Fibroblast of skin of left quadriceps (primary cell): ENCODE measurements around the gene UPK1B.
"Not testable (repeated sequence)": the region's sequence is repeated elsewhere in the genome, so short reads cannot be mapped to it uniquely, and the experiment has no call there.

ENCODE experiments used
- DNase-seq, 2 experiments: peaks; one replicate each; pipeline ENCODE4 v3.0.0-alpha.2; 2013; ENCODE audit warnings: low read depth in 2 of 2

UPK1B gene

DNA sequence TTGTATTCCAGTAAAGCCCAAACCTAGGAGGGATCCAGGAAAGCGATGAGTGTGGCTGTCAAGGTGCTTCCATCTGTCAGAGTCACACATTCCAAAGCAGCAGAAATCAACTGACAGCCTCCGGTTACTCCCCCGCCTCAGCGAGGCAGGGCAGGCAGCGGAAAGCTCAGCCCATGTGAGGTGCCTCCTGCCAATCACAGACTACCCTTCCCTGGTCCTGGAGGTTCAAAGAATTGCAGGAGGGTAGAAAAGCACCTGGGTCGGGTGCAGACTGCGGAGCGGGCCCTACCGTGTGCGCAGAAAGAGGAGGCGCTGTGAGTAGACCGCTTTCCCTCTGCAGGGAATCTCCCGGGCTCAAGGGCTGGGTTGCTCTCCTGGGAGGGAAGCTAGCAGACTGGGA, at the start of gene UPK1B:
UPK1B (plus strand) TSS at position 274 of the 400 bp plus-strand sequence. CDS start 13,144 bp downstream, outside the sequence.
- no peak for DNase-seq

- DNase-seq, result no peak
Measured at GRCh38 chr3:119125342-119125741, 48.1 kb upstream of the UPK1B start.

DNA sequence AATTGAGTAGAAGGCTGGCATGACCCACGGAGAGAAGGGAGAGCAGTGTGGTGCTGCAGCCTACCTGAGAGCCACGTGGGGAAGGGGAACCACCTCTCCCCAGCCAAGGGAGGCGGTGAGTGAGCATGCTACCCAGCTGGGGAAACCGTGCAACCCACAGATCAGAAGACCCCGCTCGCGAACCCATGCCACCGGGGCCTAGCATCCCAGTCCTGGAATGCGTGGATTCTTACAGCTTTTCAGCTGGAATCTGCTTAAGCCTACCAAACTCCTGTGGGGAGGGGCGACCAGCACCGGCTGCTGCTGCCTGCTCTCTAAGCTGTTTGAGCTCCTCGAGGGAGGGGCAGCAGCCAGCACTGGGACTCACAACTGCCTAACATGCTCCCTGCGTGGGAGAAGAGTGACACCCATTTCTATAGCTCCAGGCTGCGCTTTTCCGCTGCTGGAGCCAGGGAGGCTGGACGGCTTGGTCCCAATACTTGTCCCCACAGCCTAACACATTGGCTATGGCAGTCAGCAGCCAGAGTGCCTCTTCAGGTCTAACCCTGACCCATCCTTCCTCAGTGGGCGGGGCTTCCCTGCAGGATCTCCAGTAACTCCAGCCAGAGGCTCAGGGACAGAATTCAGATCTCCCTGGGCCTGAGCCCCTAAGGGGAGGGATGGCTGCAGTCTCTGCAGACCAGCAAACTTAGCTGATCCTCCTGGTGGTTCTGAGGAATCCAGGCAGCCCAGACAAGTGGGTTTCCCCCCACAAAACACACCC, 47.5 kb upstream of the UPK1B start:
- no peak for DNase-seq

GRCh38 chr3:119130291-119130690, 43.1 kb upstream of the UPK1B start:
- not testable (repeated sequence) for DNase-seq

GRCh38 chr3:119132291-119132690, 41.1 kb upstream of the UPK1B start:
- not testable (repeated sequence) for DNase-seq

GRCh38 chr3:119139360-119139759, 34.0 kb upstream of the UPK1B start:
- not testable (repeated sequence) for DNase-seq

DNA sequence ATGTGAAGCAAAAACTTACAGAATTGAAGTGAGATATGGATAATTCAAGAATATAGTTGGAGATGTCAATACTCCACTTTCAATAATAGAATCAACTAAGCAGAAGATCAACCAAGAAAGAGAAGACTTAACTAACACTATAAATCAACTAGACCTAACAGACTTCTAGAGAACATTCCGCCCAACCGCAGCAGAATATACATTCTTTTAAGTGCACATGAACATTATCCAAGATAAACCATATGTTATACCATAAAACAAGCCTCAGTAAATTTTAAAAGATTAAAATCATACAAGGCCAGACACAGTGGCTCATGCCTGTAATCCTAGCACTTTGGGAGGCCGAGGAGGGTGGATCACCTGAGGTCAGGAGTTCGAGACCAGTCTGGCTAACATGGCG, 32.9 kb upstream of the UPK1B start:
- DNase-seq, result peak; percentile 8

- DNase-seq, result no peak
Measured at GRCh38 chr3:119145128-119145499, 28.3 kb upstream of the UPK1B start.

DNA sequence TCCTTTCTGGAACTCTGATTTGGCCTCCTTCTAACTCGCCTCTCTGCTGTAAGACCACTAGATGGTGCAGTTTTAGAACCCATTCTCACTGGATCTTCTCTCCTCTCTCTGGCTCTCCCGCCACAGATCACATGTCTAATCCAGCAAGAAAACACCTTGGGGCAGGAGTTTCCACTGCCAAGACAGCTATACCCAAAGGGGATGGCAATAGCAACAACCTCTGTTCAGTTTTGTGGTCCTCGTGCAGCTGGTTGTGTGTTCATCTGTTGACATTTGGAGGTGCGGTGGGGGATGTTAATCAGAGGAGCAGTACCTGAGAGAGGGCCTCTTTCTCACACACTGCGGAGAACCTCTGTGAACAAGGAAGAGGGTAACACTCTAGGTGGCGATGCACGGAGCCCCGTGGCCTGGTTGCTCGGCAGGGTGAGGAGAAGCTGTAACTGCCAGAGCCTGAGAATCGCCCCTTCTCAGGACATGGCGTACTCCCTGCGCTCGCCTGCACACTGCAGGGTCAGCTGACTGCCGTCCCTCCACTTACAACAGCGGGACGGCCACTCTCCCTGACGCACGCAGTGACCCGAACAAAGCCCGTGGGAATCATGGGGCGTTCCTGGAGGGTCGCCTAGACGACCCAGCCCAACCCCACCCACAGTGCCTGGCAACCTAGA, 27.8 kb upstream of the UPK1B start, which contains the start of gene TEX55:
TEX55 (plus strand) TSS at position 666 of the 668 bp plus-strand sequence. CDS start 25 bp downstream, outside the sequence.
- DNase-seq, result peak; percentile 24 to 32

GRCh38 chr3:119146578-119147375, 26.6 kb upstream of the UPK1B start:
- DNase-seq, result no peak

- DNase-seq, result no peak
Measured at GRCh38 chr3:119147494-119147893, 25.9 kb upstream of the UPK1B start.

DNA sequence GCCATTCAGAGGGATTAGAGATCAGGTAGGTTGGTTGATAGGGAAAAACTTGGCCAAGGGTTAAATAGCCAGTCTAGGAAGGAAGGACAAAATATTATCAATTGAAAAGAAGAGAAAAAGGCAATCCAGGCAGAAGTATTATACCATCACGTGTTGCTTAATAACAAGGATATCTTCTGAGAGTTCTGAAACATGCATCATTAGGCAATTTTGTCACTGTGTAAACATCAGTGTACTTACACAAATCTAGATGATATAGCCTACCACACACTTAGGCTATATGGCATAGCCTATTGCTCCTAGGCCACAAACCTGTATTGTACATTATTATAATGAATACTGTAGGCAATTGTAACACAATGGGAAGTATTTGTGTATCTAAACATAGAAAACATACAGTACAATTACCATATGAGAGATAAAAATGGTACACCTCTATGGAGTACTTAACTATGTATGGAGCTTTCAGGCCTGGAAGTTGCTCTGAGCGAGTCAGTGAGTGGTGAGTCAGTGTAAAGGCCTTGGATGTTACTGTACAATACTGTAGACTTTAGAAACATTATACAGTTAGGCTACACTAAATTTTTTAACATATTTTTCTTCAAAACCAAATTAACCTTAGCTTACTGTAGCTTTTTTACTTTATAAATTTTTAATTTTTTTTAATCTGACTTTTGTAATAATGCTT, 24.8 kb upstream of the UPK1B start:
- peak; percentile 11 to 13 for DNase-seq

- DNase-seq, result peak; percentile 27 to 38
Measured at GRCh38 chr3:119149484-119149883, 23.9 kb upstream of the UPK1B start.

DNA sequence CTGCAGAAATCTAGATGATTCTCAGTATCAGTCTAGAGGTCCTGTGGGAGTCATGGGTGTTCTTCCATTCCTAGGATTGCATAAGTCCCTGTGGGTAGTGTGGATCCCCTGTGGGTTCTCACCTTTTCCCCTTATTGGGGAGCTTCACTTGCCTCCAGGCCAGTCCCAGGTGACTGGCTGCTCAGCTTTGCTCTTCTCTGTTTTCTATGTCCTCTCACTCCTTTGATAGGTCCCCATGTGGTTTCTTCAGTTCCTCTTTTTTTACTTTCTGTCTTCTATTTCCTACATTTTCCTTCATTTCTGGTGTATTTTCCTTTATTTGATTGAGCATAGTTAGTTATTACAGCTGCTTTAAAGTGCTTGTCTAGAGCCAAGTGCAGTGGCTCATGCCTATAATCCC, 16.5 kb upstream of the UPK1B start:
- no peak for DNase-seq

DNA sequence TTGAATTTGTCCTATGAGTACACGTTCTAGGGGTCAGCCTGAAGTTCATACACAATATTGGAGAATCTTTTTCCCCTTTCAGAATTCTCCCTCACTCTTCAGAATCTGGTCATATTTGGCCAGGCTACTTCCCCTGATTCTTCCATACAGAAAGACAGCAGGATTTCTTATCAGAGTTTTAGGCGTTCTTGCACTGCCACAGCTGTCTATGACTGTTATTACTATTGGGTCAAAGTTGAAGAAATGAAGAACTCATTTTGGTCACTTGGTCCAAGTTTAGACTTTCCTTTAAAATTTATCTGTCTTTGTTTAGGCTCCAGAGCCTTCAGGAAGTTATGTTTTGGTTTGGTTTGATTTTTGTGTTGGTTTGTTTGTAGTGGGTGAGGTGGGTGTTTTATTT, 15.4 kb upstream of the UPK1B start:
- DNase-seq, result no peak

- no peak for DNase-seq
Measured at GRCh38 chr3:119160361-119160760, 13.0 kb upstream of the UPK1B start.

DNA sequence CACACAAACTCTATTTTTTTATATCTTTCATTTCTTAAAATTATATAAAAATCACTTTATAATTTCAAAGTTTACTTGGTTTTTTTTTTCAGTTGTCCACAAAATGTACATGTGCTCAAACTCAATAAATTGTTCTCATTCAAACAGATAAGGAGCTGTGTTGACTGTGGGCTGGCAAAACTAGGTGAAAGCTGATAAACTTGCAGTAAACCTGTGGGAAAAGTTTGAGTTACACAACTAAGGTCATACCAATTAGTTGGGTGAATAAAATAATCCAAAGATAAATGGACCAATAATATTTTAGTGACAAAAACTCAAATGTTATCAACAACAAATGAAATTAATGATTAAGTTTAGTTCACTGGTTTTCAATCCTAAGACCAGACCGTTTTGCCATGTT, 12.6 kb upstream of the UPK1B start:
- DNase-seq, result no peak

DNA sequence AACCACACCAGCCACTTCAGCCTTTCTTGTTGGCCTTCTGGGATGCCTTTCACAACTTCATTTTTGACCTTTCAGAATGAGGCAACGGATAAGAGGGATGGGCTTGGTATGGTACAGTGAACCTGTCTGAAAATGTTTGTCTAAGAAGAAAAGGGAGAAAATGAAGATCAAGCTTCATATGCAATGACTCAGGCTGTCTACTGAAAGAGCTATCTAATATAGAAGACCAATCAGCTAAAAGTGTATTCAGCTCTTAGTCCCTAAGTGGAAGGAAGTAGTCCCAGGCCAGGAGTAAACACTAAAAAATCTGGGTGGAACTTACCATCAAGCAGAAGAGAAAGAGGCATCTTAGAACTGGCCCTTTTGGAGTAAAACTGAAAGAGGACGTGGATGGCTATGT, 12.2 kb upstream of the UPK1B start:
- no peak for DNase-seq

DNA sequence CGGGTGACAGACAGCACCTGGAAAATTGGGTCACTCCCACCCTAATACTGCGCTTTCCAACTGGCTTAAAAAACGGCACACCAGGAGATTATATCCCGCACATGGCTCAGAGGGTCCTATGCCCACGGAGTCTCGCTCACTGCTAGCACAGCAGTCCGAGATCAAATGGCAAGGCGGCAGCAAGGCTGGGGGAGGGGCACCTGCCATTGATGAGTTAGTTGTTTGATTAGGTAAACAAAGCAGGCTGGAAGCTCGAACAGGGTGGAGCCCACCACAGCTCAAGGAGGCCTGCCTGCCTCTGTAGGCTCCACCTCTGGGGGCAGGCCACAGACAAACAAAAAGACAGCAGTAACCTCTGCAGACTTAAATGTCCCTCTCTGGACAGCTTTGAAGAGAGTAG, 8.7 kb upstream of the UPK1B start:
- DNase-seq, result not testable (repeated sequence)

DNA sequence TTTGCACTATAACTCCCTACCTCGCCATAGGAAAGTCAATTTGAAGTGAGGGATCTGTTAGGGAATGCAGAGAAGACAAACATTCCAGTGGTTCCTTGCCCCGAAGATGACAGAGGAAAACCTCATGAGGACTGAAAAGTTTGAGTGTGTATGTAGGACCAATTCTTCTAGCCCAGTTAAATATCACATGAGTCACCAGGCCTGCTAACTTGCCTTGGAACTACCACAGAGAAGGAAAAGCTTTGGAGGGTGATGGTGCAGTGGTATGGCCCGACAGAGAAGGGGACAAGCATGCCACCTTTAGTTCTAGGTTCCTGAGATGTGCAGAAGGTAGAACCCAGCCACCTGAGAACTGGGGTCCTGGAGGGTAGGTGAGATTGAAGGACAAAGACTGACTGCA, 2.6 kb upstream of the UPK1B start:
- DNase-seq, result no peak

- no peak for DNase-seq
Measured at GRCh38 chr3:119175872-119176756, 2.7 kb downstream of the UPK1B start.
